Erythroblast (primary cell): ENCODE results near the gene TBC1D10B.

Experiments
- GATA1 ChIP-seq: IDR thresholded peaks from 2 replicates; pipeline ENCODE4 v1.6.1; 2011; ENCODE audit warnings: low read depth, mild to moderate bottlenecking, control low read depth, low read length, moderate library complexity
- POLR2A ChIP-seq: IDR thresholded peaks from 2 replicates; pipeline ENCODE4 v1.6.1; 2011; ENCODE audit warnings: mild to moderate bottlenecking, low read length

DNA sequence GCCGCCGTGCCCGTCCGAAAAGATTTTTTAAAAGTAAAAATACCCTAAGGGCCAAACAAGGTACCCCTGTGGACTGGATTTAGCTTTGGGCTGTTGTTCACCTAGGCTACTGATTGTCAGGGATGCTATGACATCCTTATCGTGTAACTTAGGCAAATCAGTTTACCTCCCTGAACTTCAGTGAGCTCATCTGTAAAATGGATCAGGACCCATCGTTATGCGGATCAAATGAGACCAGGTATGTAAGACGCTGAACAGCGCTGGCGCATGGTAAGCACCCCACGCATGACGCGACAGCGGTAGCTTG is 36.5 kb upstream of the TBC1D10B start:
- TF ChIP-seq POLR2A (no peak), GATA1 (no peak)
